HG03520 (cell line): ENCODE results near the gene TNP1.

ENCODE experiments used
- ATAC-seq: cut with Tn5 transposase; IDR thresholded peaks from one replicate; pipeline ENCODE4 v1.9.1; 2021; ENCODE audit warnings: mild to moderate bottlenecking, moderate library complexity; ENCODE audit not compliant: unreplicated experiment

The TNP1 gene

GRCh38 chr2:216875862-216876261 is 16.0 kb upstream of the TNP1 start:
- no peak for ATAC-seq

GRCh38 chr2:216873573-216873972 is 13.7 kb upstream of the TNP1 start:
- no peak for ATAC-seq

- ATAC-seq, result no peak
These were observed 12.8 kb upstream of the TNP1 start for GRCh38 chr2:216872624-216873023.

GRCh38 chr2:216872040-216872439 is 12.2 kb upstream of the TNP1 start:
- ATAC-seq, result no peak

- ATAC-seq, result no peak
These were observed 11.6 kb upstream of the TNP1 start for GRCh38 chr2:216871333-216871934.

- ATAC-seq, result no peak
These were observed 10.9 kb upstream of the TNP1 start for GRCh38 chr2:216870508-216871332.

- ATAC-seq, result no peak
These were observed 6.7 kb upstream of the TNP1 start for GRCh38 chr2:216866515-216867095.

GRCh38 chr2:216865658-216866057 is 5.8 kb upstream of the TNP1 start:
- ATAC-seq, result no peak

GRCh38 chr2:216863946-216864345 is 4.1 kb upstream of the TNP1 start:
- no peak for ATAC-seq

GRCh38 chr2:216862628-216863398 is 2.9 kb upstream of the TNP1 start:
- ATAC-seq, result no peak

- ATAC-seq, result no peak
These were observed 718 bp upstream of the TNP1 start for GRCh38 chr2:216860426-216861137.

- no peak for ATAC-seq
These were observed 1.6 kb downstream of the TNP1 start for GRCh38 chr2:216858312-216858711.

GRCh38 chr2:216857131-216857550 is 2.7 kb downstream of the TNP1 start:
- no peak for ATAC-seq

- no peak for ATAC-seq
These were observed 3.3 kb downstream of the TNP1 start for GRCh38 chr2:216856406-216857065.

GRCh38 chr2:216855605-216856004 is 4.3 kb downstream of the TNP1 start:
- no peak for ATAC-seq

GRCh38 chr2:216855079-216855478 is 4.8 kb downstream of the TNP1 start:
- no peak for ATAC-seq

- no peak for ATAC-seq
These were observed 8.3 kb downstream of the TNP1 start for GRCh38 chr2:216851486-216852090.

GRCh38 chr2:216850665-216851322 is 9.1 kb downstream of the TNP1 start:
- ATAC-seq, result no peak

- no peak for ATAC-seq
These were observed 9.9 kb downstream of the TNP1 start for GRCh38 chr2:216849987-216850386.
